ENCODE measurements around the gene OAS2. TPM values are rescaled to one million over a fixed set of nuclear protein-coding genes. Genes with fewer than 3 reads are reported as not detected.

Gene OAS2
- total and polyA plus RNA-seq, 2 of the 8 experiments (the other 6 are each of a cell fraction or from before 2014, with no cell fraction given): 0.06 TPM; not detected in 1

DNA sequence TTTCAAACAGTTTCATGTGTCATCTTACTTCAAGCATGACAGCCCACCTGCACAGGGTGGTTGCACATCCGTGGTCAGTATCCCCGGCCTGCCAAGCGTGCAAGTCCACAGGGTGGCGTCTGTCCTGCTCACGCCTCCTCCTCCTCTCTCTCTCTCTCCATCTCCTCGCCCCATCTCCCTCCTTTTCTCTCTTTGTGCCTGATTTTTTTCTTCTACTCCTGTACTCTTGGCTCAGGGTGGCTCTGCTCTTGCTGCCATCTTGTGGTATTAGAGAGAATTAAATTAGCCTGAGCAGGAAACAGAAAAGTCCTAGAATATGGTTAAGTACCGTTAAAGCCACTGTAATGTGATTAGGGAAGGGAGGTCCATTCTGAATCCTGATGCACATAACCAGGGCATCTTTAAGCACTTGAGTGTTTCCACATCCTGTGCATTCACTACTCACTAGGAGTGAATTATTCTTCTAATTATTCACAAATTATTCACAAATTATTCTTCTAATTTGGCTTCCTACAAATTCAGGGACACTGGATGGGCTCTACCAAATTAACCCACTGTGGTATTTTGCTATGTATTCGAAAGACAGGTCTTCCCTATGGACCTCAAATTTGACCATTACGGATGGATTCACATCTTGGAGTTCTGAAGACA is 52.7 kb downstream of the OAS2 start (continued):
- TF ChIP-seq KDM5A (IDR thresholded peaks at IDR 0.05; ENCODE audit: low read length): no peak
- TF ChIP-seq CHD2 (IDR thresholded peaks at IDR 0.05; ENCODE audit: low read length): no peak
- no peak for TF ChIP-seq CREB1 (IDR thresholded peaks at IDR 0.05)
- TF ChIP-seq EGR1 (IDR thresholded peaks at IDR 0.05; ENCODE audit: borderline replicate concordance, low read depth, low read length): 0 out of 2 replicates have a peak, but pooled peaks have one; percentile 4
- TF ChIP-seq TBP (IDR thresholded peaks at IDR 0.05; ENCODE audit: low read depth, low read length): no peak
- no peak for TF ChIP-seq CTBP2 (IDR thresholded peaks at IDR 0.05; ENCODE audit: borderline replicate concordance, insufficient read depth, insufficient read length, low read length)
- no peak for TF ChIP-seq RBBP5 (IDR thresholded peaks at IDR 0.05; ENCODE audit: borderline replicate concordance, low read depth, low read length)
- TF ChIP-seq TAF7 (optimal IDR thresholded peaks at IDR 0.05; ENCODE audit: borderline replicate concordance, low read depth, low read length): peak; percentile 20
